Stimulated activated naive CD8-positive, alpha-beta T cell treated with anti-CD3 and anti-CD28 coated beads, Interleukin-15, Interleukin-2, amounts not matched to agents 100 ng/mL and 50 ng/mL, for 24 hours (primary cell): ENCODE data around the gene MYH10.
"Not testable (repeated sequence)": the region's sequence is repeated elsewhere in the genome, so short reads cannot be mapped to it uniquely, and the experiment has no call there.

Experiments used
- H3K27ac Mint-ChIP-seq: one replicate; pipeline ENCODE4 v1.8.0; 2021; ENCODE audit warnings: mild to moderate bottlenecking, mixed read lengths
- H3K27me3 Mint-ChIP-seq: one replicate; pipeline ENCODE4 v1.8.0; 2021; ENCODE audit warnings: mixed read lengths
- H3K36me3 Mint-ChIP-seq: one replicate; pipeline ENCODE4 v1.8.0; 2021; ENCODE audit warnings: low read depth, mixed read lengths
- H3K4me1 Mint-ChIP-seq: one replicate; pipeline ENCODE4 v1.8.0; 2021; ENCODE audit warnings: low read depth, mixed read lengths
- H3K4me3 Mint-ChIP-seq: one replicate; pipeline ENCODE4 v1.8.0; 2021; ENCODE audit warnings: mild to moderate bottlenecking, mixed read lengths
- H3K9me3 Mint-ChIP-seq: one replicate; pipeline ENCODE4 v1.8.0; 2021; ENCODE audit warnings: mixed read lengths

MYH10 gene

GRCh38 chr17:8630227-8630801 is at the start of gene MYH10:
Gene MYH10, minus strand, starts transcription at chr17:8630725. Its CDS starts 7,479 bp downstream, at chr17:8623246.
- peak within 1 kb of the TSS; percentile 88 for H3K4me3 Mint-ChIP-seq
- no peaks in the 10 kb centered on the region for H3K36me3 Mint-ChIP-seq
- no peaks in the 10 kb centered on the region for H3K9me3 Mint-ChIP-seq
- peaks cover 17% of the 10 kb centered on the region for H3K4me1 Mint-ChIP-seq
- H3K27me3 Mint-ChIP-seq: peaks cover 63% of the 10 kb centered on the region
- peak within 1 kb of the TSS; percentile 82 for H3K27ac Mint-ChIP-seq

GRCh38 chr17:8679126-8679525 is 48.6 kb upstream of the MYH10 start:
- Mint-ChIP-seq H3K4me3 (no peak overlapping the region), H3K9me3 (no peaks in the 10 kb centered on the region), H3K4me1 (no peaks in the 10 kb centered on the region), H3K36me3 (no peaks in the 10 kb centered on the region), H3K27me3 (peaks cover 15% of the 10 kb centered on the region), H3K27ac (no peak overlapping the region)

GRCh38 chr17:8675306-8675705 is 44.8 kb upstream of the MYH10 start:
- Mint-ChIP-seq H3K4me1 (no peaks in the 10 kb centered on the region), H3K9me3 (no peaks in the 10 kb centered on the region), H3K27ac (no peak overlapping the region), H3K27me3 (peaks cover 8% of the 10 kb centered on the region), H3K4me3 (no peak overlapping the region), H3K36me3 (no peaks in the 10 kb centered on the region)

GRCh38 chr17:8674344-8675305 is 44.1 kb upstream of the MYH10 start:
- no peak overlapping the region for H3K4me3 Mint-ChIP-seq
- H3K27me3 Mint-ChIP-seq: peaks cover 8% of the 10 kb centered on the region
- H3K4me1 Mint-ChIP-seq: no peaks in the 10 kb centered on the region
- H3K36me3 Mint-ChIP-seq: no peaks in the 10 kb centered on the region
- no peak overlapping the region for H3K27ac Mint-ChIP-seq
- no peaks in the 10 kb centered on the region for H3K9me3 Mint-ChIP-seq

- no peaks in the 10 kb centered on the region for H3K9me3 Mint-ChIP-seq
- H3K4me3 Mint-ChIP-seq: no peak overlapping the region
- no peaks in the 10 kb centered on the region for H3K4me1 Mint-ChIP-seq
- H3K27me3 Mint-ChIP-seq: peaks cover 8% of the 10 kb centered on the region
- no peak overlapping the region for H3K27ac Mint-ChIP-seq
- H3K36me3 Mint-ChIP-seq: no peaks in the 10 kb centered on the region
Measured at GRCh38 chr17:8673612-8674011, 43.1 kb upstream of the MYH10 start.

GRCh38 chr17:8672326-8672725 is 41.8 kb upstream of the MYH10 start:
- Mint-ChIP-seq H3K36me3 (no peaks in the 10 kb centered on the region), H3K27me3 (peaks cover 8% of the 10 kb centered on the region), H3K4me3 (no peak overlapping the region), H3K9me3 (no peaks in the 10 kb centered on the region), H3K4me1 (no peaks in the 10 kb centered on the region), H3K27ac (no peak overlapping the region)

- Mint-ChIP-seq H3K4me3 (no peak overlapping the region), H3K27ac (no peak overlapping the region), H3K9me3 (no peaks in the 10 kb centered on the region), H3K27me3 (peaks cover 4% of the 10 kb centered on the region), H3K36me3 (no peaks in the 10 kb centered on the region), H3K4me1 (no peaks in the 10 kb centered on the region)
Measured at GRCh38 chr17:8670421-8670820, 39.9 kb upstream of the MYH10 start.

GRCh38 chr17:8668176-8668740 is 37.7 kb upstream of the MYH10 start:
- Mint-ChIP-seq H3K27ac (no peak overlapping the region), H3K27me3 (peaks cover 11% of the 10 kb centered on the region), H3K4me1 (no peaks in the 10 kb centered on the region), H3K4me3 (no peak overlapping the region), H3K9me3 (no peaks in the 10 kb centered on the region), H3K36me3 (no peaks in the 10 kb centered on the region)

- no peak overlapping the region for H3K4me3 Mint-ChIP-seq
- H3K27ac Mint-ChIP-seq: no peak overlapping the region
- H3K27me3 Mint-ChIP-seq: peaks cover 12% of the 10 kb centered on the region
- H3K4me1 Mint-ChIP-seq: no peaks in the 10 kb centered on the region
- no peaks in the 10 kb centered on the region for H3K36me3 Mint-ChIP-seq
- H3K9me3 Mint-ChIP-seq: no peaks in the 10 kb centered on the region
Measured at GRCh38 chr17:8667421-8667820, 36.9 kb upstream of the MYH10 start.

GRCh38 chr17:8665684-8666083 is 35.2 kb upstream of the MYH10 start:
- Mint-ChIP-seq H3K27me3 (peaks cover 19% of the 10 kb centered on the region), H3K36me3 (no peaks in the 10 kb centered on the region), H3K27ac (no peak overlapping the region), H3K4me1 (no peaks in the 10 kb centered on the region), H3K9me3 (peaks cover 4% of the 10 kb centered on the region), H3K4me3 (no peak overlapping the region)

GRCh38 chr17:8664456-8665126 is 34.1 kb upstream of the MYH10 start:
- H3K9me3 Mint-ChIP-seq: peaks cover 4% of the 10 kb centered on the region
- H3K27ac Mint-ChIP-seq: no peak overlapping the region
- H3K4me3 Mint-ChIP-seq: no peak overlapping the region
- peaks cover 19% of the 10 kb centered on the region for H3K27me3 Mint-ChIP-seq
- H3K36me3 Mint-ChIP-seq: no peaks in the 10 kb centered on the region
- H3K4me1 Mint-ChIP-seq: no peaks in the 10 kb centered on the region

- Mint-ChIP-seq H3K9me3 (peaks cover 4% of the 10 kb centered on the region), H3K27ac (no peak overlapping the region), H3K4me3 (no peak overlapping the region), H3K4me1 (no peaks in the 10 kb centered on the region), H3K27me3 (peaks cover 19% of the 10 kb centered on the region), H3K36me3 (no peaks in the 10 kb centered on the region)
Measured at GRCh38 chr17:8662973-8663372, 32.4 kb upstream of the MYH10 start.

GRCh38 chr17:8662076-8662831 is 31.7 kb upstream of the MYH10 start:
- H3K27ac Mint-ChIP-seq: no peak overlapping the region
- H3K27me3 Mint-ChIP-seq: peaks cover 22% of the 10 kb centered on the region
- H3K9me3 Mint-ChIP-seq: peaks cover 8% of the 10 kb centered on the region
- no peak overlapping the region for H3K4me3 Mint-ChIP-seq
- no peaks in the 10 kb centered on the region for H3K36me3 Mint-ChIP-seq
- no peaks in the 10 kb centered on the region for H3K4me1 Mint-ChIP-seq

GRCh38 chr17:8660709-8661108 is 30.2 kb upstream of the MYH10 start:
- H3K36me3 Mint-ChIP-seq, H3K27ac Mint-ChIP-seq, H3K4me3 Mint-ChIP-seq, H3K4me1 Mint-ChIP-seq, H3K9me3 Mint-ChIP-seq: not testable (repeated sequence)
- H3K27me3 Mint-ChIP-seq: peaks cover 19% of the 10 kb centered on the region
